Germinal center (tissue), 1 donor: ENCODE results near the gene SYK.

ENCODE experiments used
- DNase-seq: peaks from one replicate; pipeline ENCODE4 v3.0.0; 2012; ENCODE audit warnings: mixed read lengths, low spot score

Gene SYK

DNA sequence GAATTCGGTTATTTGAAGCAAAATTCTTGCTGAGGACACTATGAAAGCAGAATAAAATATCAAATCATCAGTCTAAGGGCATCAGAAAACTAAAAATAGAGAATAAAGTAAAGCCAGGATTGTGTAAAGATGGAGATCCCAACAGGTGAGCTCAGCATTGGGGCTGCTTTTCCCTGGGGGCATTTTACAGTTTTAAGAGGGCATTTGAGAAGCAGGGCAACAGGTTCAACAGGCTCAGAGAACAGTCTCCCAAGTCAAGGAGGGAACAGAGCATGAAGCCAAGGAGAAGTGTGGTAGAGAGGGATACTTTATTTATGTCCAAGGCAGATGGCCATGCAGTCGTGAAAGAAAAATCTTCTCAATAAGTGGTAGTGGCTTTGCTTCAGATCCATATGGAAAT lies 145.4 kb downstream of the SYK start:
- DNase-seq = no peak
